Measurements from ENCODE around the gene WDR90. TPM values are rescaled to one million over a fixed set of nuclear protein-coding genes. Genes with fewer than 3 reads are reported as not detected.

WDR90 gene
- total RNA-seq, 4 donors from 2014 or later, result 7.2 to 26.5 (median 15.8) TPM

GRCh38 chr16:609316-609715 lies 39.8 kb upstream of the WDR90 start:
- DNase-seq, result no peak
- H3K27ac ChIP-seq, result no peak overlapping the region
- H3K36me3 ChIP-seq, result peaks cover 0 to 9% (median 4%) of the 10 kb centered on the region in 3 donors
- H3K9me3 ChIP-seq, result no peaks in the 10 kb centered on the region
- intact Hi-C loops (cut with DNase I), result no loop called here
- WGBS, 2 donors, result 88 to 93% methylated on average over 13 of the region's 13 CpGs
- no peak for TF ChIP-seq CTCF (IDR thresholded peaks at IDR 0.05)
- TF ChIP-seq POLR2A (IDR thresholded peaks at IDR 0.05), result no peak
- H3K4me3 ChIP-seq, result no peak overlapping the region
- H3K4me1 ChIP-seq, result peaks cover 11 to 47% (median 12%) of the 10 kb centered on the region in 3 donors
- H3K27me3 ChIP-seq, result no peaks in the 10 kb centered on the region

GRCh38 chr16:609984-610383 lies 39.2 kb upstream of the WDR90 start:
- Histone ChIP-seq H3K4me3 (no peak overlapping the region), H3K27ac (no peak overlapping the region), H3K4me1 (peaks cover 11 to 47% (median 12%) of the 10 kb centered on the region in 3 donors), H3K36me3 (peaks cover 0 to 15% (median under 1%) of the 10 kb centered on the region in 3 donors), H3K27me3 (no peaks in the 10 kb centered on the region), H3K9me3 (no peaks in the 10 kb centered on the region)
- 86 to 89% methylated on average over 7 to 9 of the region's 14 CpGs for WGBS, 2 donors
- intact Hi-C loops (cut with DNase I), result no loop called here
- DNase-seq, result no peak
- TF ChIP-seq CTCF (IDR thresholded peaks at IDR 0.05) (no peak), POLR2A (IDR thresholded peaks at IDR 0.05) (no peak)

GRCh38 chr16:610513-611381 lies 38.4 kb upstream of the WDR90 start:
- intact Hi-C loops (cut with DNase I), result no loop called here
- no peaks in the 10 kb centered on the region for H3K27me3 ChIP-seq
- H3K9me3 ChIP-seq, result no peaks in the 10 kb centered on the region
- no peak for DNase-seq
- no peak overlapping the region for H3K4me3 ChIP-seq
- no peak for TF ChIP-seq POLR2A (IDR thresholded peaks at IDR 0.05)
- peak; percentile 62 to 86 (median 71) for TF ChIP-seq CTCF (IDR thresholded peaks at IDR 0.05)
- 37 to 47% methylated on average over 4 to 15 of the region's 28 CpGs for WGBS, 2 donors
- peaks cover 11 to 47% (median 12%) of the 10 kb centered on the region in 3 donors for H3K4me1 ChIP-seq
- peak overlapping the region in 2 of 4 donors; percentile 29 to 32 for H3K27ac ChIP-seq
- H3K36me3 ChIP-seq, result peaks cover 0 to 23% (median 0%) of the 10 kb centered on the region in 3 donors

- Histone ChIP-seq H3K27me3 (no peaks in the 10 kb centered on the region), H3K4me1 (peaks cover 8 to 23% (median 11%) of the 10 kb centered on the region in 3 donors), H3K9me3 (no peaks in the 10 kb centered on the region), H3K27ac (no peak overlapping the region), H3K4me3 (no peak overlapping the region), H3K36me3 (peaks cover 0 to 41% (median 0%) of the 10 kb centered on the region in 3 donors)
- TF ChIP-seq CTCF (IDR thresholded peaks at IDR 0.05) (no peak), POLR2A (IDR thresholded peaks at IDR 0.05) (no peak)
- intact Hi-C loops (cut with DNase I), result no loop called here
- no peak for DNase-seq
- 77 to 87% methylated on average over 4 to 9 of the region's 13 CpGs for WGBS, 2 donors
Measured at GRCh38 chr16:615122-615521, 34.0 kb upstream of the WDR90 start.
